NAMALWA (cell line): ENCODE results near the gene ZNF747.
A peak's percentile ranks its signal among the peaks of the same experiment; 100 is the strongest.

Source experiments
- DNase-seq: peaks from one replicate; pipeline ENCODE4 v3.0.0-alpha.2; 2015; ENCODE audit warnings: low spot score

The ZNF747 gene

DNA sequence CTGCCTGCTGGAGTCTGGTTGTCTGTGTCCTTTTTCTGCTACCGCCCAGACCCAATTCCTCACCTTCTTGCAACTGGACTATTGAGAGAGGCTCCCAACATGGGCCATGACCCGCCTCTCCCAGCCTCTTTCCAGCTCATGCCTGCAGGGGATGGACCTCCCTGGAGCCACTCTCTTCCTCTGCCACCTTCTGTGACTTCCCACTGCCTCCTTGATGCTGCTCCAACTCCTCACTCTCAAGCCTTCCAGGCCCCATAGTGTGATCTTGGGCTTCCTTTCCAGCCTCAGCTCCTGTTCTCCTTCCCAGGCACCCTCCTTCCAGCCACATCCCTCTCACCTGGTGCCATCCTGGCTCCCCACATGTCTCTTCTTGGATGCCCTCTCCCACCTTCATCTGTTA lies 19.4 kb downstream of the ZNF747 start:
- DNase-seq, result no peak

DNA sequence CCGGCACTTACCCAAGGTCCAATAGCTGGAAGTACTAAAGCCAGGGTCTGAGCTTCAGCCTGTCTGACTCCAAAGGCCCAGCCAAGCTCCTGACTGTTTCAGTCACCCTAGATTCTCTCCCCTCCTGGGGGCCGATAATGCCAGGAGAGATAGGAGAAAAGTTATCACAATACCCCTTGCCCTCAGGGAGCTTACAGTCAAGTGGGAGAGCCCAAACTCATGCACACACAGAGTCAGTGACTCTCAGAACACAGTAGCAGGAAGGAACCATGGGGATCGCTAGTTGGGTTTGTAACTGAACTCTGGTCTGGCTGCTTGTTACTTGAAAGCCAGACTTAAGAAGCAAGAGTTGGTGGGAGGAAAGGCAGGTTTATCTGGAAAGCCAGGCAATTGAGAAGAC lies 23.1 kb downstream of the ZNF747 start:
- DNase-seq, result no peak

DNA sequence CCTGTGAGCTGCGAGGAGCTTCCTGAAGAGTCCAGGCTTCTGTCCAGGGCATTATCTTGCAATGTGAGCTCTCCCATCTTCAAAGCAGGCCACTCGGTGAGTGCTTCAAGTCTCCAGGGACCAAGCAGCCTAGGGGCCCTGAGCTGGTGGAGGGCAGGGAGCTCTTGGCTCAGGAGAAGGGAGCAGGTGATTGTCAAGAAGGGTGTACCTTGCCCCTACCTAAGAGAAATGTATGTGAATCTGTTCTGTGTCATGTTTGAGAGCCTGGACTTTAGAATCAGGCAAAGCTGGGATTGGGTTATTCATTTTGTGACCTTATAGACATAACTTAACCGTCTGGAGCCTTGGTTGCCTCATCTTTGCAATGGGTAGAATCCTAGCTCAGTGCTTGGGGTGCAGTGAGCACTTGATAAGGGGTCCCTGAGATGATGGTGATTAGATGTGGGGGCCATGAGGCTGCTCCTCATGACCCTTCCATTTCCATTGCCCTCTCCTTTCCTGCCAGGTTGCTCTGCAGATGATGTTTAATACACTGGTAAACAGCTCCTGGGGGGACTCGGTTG lies 24.2 kb downstream of the ZNF747 start:
- no peak for DNase-seq

DNA sequence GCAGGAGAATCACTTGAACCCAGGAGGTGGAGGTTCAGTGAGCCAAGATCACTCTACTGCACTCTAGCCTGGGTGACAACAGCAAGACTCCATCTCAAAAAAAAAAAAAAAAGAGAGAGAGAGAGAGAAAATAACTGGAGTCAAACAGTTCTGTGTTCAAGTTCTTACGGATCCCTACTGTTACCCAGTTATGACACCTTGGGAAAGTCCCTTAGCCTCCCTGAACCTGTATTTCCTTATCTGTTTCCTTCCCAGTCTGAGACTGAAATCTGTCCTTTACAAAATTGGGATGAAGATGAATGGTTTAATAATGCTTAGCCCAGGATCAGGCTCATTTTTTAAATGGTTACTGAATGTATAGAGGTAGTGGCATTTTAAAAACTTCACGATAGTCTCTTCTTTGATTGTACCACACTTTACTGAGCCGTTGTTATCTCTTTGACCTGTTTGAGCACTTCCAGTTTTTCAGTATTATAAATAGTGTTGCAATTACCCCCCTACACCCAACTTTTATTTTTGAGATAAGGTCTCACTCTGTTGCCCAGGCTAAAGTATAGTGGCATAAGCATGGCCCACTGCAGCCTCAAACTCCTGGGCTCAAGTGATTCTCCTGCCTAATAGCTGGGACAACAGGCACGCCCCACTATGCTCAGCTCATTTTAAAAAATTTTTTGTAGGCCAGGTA lies 25.4 kb downstream of the ZNF747 start:
- no peak for DNase-seq

DNA sequence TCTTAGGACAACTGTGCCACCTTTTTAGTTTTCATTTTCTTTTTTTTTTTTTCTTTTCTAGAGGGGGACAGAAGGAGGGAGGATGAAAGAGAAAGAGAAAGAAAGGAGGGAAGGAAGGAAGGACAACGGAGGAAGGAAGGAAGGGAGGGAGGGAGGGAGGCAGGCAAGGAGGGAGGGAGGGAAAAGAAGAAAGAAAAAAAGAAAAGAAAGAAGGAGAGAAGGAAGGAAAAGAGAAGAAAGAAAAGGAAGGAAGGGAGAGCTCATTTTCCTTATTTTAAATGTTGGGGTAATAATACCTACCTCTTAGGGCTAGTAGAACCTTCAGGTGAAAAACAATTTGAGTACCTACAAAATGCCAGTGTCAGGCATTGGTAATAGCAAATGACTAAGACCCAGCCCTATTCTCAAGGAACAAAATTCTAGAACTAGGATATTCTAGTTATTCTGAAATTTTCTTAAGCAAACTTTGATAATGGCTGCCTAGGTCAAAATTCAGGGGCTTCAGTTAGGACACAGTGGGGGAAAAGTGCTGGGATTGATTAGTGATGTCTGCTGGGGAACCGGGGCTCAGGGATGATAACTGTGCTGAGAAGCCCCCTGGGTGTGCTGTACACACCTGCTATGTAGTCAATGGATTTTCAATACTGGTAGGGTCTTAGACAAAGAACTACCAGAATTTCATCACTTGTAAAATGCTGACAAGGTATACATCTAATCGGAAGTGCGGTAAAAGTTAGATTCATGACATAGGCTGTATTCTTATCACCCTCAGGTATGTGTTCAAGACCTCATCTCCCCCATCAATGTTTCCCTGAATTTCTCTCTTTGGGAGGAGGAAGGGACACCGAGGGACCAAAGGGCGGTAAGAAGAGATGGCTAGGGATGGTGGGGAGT lies 31.0 kb downstream of the ZNF747 start:
- no peak for DNase-seq

DNA sequence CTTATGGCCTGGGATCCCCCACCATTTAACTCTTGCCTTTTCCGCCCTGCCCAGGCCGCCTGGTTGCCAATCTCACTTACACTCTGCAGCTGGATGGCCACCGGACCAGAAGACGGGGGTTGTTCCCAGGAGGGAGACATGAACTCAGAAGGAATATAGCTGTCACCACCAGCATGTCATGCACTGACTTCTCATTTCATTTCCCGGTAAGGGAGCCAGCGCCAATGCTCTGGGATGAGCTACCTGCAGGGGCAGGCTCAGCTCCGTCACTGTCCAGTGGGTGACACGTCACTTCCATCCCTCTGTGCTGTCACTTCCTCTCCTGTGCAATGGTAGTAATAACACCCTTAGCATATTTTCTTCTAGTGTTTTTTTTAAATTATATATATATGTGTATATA lies 35.4 kb downstream of the ZNF747 start:
- DNase-seq, result no peak

DNA sequence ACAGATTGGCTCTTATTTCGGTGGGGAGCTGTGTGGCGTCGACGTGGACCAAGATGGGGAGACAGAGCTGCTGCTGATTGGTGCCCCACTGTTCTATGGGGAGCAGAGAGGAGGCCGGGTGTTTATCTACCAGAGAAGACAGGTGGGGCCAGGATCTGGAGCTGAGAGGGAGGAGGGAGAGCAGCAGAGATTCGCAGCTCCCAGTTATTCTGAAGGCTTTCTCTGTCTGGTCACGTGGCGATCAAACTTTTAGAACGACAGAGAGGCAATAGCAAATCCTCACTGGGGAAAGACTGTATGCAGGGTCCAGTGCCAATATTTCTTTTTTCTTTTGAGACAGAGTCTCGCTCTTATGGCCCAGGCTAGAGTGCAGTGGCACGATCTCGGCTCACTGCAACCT lies 39.9 kb downstream of the ZNF747 start:
- DNase-seq, result no peak

DNA sequence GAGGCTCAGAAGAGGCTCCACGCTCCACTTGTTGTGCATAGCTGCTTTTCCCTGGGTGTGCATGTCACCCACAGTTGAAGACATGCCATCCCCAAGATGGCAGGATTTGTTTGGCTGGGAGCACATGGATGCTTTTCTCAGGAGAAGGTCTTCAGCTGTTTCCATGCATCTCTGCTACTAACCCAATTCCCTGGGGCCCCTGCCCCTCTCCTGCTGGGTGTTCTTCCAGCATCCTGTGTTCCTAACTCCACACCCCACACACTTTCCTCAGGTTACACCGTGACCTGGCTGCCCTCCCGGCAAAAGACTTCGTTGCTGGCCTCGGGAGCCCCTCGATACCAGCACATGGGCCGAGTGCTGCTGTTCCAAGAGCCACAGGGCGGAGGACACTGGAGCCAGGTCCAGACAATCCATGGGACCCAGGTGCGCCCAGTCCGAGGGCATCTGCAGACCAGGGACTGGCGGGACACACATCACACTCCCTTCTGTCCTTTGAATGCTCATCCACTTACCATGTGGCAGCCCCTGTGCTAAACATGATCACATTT lies 40.6 kb downstream of the ZNF747 start:
- no peak for DNase-seq

DNA sequence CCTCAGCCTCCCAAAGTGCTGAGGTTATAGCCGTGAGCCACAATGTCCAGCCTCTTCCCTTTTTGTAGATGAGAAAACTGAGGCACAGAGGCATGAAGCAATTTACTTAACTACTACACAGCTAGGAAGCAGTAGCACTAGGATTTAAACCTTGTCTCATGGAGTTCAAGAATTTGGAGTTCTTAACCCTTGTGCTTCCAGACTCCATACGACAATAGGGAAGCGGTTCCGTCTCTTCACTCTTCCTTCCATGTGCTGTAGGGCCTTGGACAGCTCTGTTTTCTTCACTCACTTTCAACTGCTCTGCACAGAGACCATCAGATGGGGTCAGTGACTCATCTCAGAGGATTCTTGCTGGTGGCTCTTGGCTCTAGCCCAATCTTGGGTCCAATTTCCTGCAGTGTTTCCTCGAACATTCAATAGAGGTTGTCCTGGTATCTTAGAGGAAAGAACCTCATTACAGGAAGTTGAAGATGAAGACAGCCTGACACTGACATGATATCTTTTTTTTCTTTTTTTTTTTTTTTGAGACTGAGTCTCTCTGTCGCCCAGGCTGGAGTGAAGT lies 42.8 kb downstream of the ZNF747 start:
- DNase-seq, result no peak

DNA sequence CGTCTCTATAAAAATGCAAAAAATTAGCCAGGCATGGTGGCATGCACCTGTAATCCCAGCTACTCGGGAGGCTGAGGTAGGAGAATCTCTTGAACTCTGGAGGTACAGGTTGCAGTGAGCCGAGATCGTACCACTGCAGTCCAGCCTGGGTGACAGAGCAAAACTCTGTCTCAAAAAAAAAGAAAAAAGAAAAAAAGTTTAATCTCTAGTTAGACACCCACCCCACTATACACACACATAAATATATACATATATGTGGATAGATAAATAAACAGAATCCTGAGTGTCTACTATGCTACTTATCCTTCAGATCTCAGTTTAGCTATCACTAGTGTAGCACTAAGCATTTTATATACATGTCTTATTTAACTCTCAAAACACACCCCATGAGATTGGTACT lies 43.4 kb downstream of the ZNF747 start:
- DNase-seq, result no peak

DNA sequence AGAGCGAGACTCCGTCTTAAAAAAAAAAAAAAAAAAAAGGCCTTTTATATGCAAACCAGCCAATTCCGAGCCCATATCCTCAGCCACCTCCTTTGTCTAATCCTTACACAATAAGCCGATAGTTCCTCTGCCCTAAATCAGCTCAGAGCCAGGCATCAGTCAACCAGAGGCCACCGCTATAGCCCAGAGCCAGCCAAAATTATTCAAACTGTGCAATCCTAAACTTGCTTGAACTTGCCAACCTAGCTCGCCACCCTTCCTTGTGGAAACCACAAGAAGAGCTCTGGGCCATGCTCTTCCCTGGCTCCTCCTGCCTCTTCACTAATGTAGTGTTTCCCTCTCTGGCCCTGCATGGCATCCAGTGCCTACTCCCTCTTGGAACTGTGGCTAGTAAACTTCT lies 44.4 kb downstream of the ZNF747 start:
- DNase-seq, result no peak

DNA sequence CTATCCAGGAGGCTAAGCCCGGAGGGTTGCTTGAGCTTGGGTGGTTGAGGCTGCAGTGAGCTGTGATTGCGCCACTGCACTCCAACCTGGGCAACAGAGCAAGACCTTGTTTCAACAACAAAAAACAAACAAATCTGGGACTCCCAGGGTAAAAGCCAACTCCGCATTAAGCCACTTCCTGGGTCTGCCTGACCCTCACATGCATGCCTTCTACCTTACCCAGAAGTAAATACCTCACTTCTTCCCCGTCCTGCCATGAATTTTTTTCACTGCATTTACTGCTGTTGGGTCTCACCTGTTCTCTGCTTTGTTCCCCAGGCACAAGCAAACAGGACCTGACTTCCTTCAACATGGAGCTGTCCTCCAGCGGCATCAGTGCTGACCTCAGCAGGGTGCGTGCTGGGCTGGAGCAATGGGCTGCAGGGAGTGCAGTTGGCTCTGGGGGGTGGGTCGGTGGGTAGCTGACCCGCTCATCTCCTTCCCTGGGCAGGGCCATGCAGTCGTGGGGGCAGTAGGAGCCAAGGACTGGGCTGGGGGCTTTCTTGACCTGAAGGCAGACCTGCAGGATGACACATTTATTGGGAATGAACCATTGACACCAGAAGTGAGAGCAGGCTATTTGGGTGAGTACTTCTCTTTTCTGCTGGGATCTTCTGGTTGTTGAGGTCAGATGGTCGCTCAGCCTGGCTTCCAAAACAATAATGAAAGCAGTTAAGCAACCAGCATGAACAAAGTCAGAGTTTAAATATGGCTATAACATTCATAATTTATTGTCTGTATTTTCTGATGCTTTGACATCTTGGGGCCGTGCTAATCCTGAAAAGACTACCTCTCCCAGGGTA lies 45.7 kb downstream of the ZNF747 start:
- DNase-seq, result no peak

DNA sequence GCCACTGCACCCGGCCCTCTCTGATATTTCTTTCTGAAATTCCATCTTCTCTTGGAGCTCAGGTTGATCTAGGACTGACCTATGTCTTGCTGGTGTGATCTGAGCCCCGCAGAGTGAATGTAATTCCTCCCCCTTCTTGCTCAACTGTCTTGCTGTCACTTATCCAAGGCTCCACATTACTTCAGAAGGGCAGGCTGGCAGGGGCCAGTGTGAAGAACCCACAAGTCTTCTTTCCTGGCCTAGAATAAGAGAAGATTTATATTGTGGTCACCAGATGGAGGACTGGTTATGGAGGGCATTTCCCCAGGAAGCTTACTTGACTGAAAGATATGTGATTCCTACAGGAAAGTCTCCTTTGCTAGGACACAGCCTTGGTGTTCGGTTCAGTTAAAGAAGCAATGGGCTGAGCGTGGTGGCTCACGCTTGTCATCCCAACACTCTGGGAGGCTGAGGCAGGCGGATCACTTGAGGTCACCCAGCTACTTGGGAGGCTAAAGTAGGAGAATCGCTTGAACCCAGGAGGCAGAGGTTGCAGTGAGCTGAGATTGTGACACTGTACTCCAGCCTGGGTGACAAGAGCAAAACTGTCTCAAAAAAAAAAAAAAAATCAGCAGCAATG lies 48.7 kb downstream of the ZNF747 start:
- DNase-seq, result no peak

DNA sequence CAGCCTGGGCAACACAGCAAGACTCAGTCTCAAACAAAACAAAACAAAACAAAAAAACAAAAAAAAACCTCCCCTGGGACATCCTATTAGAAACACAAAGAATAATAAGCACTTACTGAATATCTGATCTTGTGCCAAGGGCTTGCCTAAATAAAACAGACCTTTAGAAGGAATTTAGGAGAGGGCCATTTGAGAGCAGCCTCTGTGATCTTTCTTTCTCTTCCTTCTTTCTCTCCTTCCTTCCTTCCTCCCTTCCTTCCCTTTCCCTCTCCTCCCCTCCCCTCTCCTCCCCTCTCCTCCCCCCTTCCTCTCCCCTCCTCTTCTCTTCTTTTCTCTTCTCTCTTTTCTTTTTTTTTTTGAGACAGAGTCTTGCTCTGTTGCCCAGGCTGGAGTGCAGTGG lies 49.8 kb downstream of the ZNF747 start:
- no peak for DNase-seq

DNA sequence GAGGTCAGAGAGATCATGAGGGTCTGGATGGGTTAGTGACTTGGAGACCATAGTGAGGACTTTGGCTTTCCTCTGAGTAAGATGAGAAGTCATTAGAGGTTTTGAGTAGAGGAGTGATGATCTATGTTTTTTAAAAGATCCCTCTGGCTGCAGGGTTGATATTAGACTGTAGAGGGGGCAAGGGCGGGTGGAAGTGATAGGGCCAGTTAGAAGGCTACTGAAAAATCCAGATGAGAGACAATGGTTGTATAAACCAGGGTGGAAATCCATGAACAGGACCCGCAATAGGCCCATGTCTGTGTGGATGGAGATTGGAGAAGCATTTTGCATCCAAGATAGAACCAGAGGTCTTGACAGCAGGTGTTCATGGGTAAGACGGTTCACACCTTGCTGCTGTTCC lies 52.3 kb downstream of the ZNF747 start:
- DNase-seq, result peak; percentile 34

DNA sequence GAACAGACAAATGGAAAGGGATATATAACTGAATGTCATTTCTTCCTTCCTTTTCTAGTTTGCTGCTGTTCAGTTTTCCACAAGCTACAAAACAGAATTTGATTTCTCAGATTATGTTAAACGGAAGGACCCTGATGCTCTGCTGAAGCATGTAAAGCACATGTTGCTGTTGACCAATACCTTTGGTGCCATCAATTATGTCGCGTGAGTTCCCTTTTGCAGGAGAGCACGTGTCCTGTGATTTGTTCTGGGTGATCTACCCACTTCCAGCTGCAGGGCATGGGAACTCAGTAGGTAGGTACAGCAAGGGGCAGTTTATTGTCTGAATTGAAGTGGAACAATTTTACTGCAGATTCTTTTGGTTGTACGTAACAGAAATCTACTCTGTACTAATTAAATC lies 53.3 kb downstream of the ZNF747 start:
- DNase-seq, result no peak
